ENCODE measurements around the gene SZRD1. TPM values are rescaled to one million over a fixed set of nuclear protein-coding genes. Genes with fewer than 3 reads are reported as not detected.

SZRD1 gene
- total and polyA plus RNA-seq, 2 of the 8 experiments (the other 6 are each of a cell fraction or from before 2014, with no cell fraction given), result 97.8 to 108 TPM

GRCh38 chr1:16438516-16438915, 71.5 kb downstream of the SZRD1 start:
- Histone ChIP-seq H3K14ac (ENCODE audit: insufficient read length) (no peak overlapping the region), H2BK12ac (ENCODE audit: low read depth, low read length) (no peak overlapping the region), H3K79me1 (ENCODE audit: low read depth, low read length) (no peaks in the 10 kb centered on the region; the same call in 1 of the 2 replicates), H4K91ac (replicated peaks; ENCODE audit: insufficient read length, low read length) (no peak overlapping the region), H3K18ac (ENCODE audit: extremely low read depth, low read length) (no peak overlapping the region), H3K23me2 (ENCODE audit: low read depth, low read length) (peaks cover 4% of the 10 kb centered on the region; the same call in 1 of the 2 replicates), H3K9ac (replicated peaks in 1 of 4; ENCODE audit: extremely low read depth in 1 of 4, low read depth in 3 of 4, low read length in 3 of 4) (no peak overlapping the region), H3K4me1 (replicated peaks in 1 of 4; ENCODE audit: control insufficient read depth in 3 of 4, insufficient read depth in 4 of 4, low read length in 3 of 4) (peaks cover 0 to 2% (median 0%) of the 10 kb centered on the region in 4 experiments; a peak in 3 of 7 replicates), H3K23ac (ENCODE audit: insufficient read length) (no peak overlapping the region), H2BK5ac (ENCODE audit: low read depth, low read length) (no peak overlapping the region), H3K9me3 (ENCODE audit: insufficient read depth in 2 of 2, low read depth in 1 of 2, low read length in 1 of 2) (no peaks in the 10 kb centered on the region), H3K27ac (ENCODE audit: low read depth, low read length) (no peak overlapping the region), H3K4me3 (ENCODE audit: extremely low read depth in 1 of 4, insufficient read depth in 2 of 4, low read depth in 3 of 4, low read length in 4 of 4) (no peak overlapping the region), H3K36me3 (ENCODE audit: control insufficient read depth in 2 of 4, insufficient read depth in 4 of 4, low read length in 3 of 4) (0 out of 8 replicates have a peak, but pooled peaks cover 0 to 1% (median 0%) of the 10 kb centered on the region in 4 experiments), H2BK120ac (replicated peaks; ENCODE audit: low read depth, low read length) (no peak overlapping the region), H2AK5ac (ENCODE audit: low read depth, low read length) (no peak overlapping the region), H3K4me2 (ENCODE audit: insufficient read depth in 1 of 2, low read depth in 2 of 2, low read length in 2 of 2) (no peak overlapping the region), H2BK15ac (ENCODE audit: low read length) (no peak overlapping the region), H3K79me2 (ENCODE audit: control insufficient read depth in 1 of 2, insufficient read depth in 2 of 2, low read length in 2 of 2) (no peaks in the 10 kb centered on the region), H3K56ac (replicated peaks; ENCODE audit: insufficient read length, low read depth, low read length) (no peak overlapping the region), H4K5ac (ENCODE audit: insufficient read length, low read depth, low read length) (no peak overlapping the region), H3K27me3 (replicated peaks in 1 of 4; ENCODE audit: control insufficient read depth in 3 of 4, extremely low read depth in 1 of 4, insufficient read depth in 3 of 4, low read length in 3 of 4) (peaks cover 0 to 4% (median 3%) of the 10 kb centered on the region in 4 experiments; a peak in 1 of 7 replicates), H4K8ac (ENCODE audit: extremely low read depth, insufficient read depth, low read length) (no peak overlapping the region), H3K4ac (replicated peaks; ENCODE audit: insufficient read length, low read depth, low read length) (no peak overlapping the region), H2BK20ac (ENCODE audit: low read length) (no peak overlapping the region), H4K20me1 (replicated peaks in 1 of 2; ENCODE audit: control insufficient read depth in 1 of 2, insufficient read depth in 2 of 2, low read length in 2 of 2) (peaks cover 8 to 14% of the 10 kb centered on the region in 2 experiments), H2AFZ (ENCODE audit: low read length) (no peak overlapping the region)
- TF ChIP-seq BACH1 (IDR thresholded peaks at IDR 0.05; ENCODE audit: low read length) (no peak), SP4 (IDR thresholded peaks at IDR 0.05; ENCODE audit: low read length) (no peak), POU5F1 (IDR thresholded peaks at IDR 0.05; ENCODE audit: low read depth, low read length) (no peak), ATF3 (IDR thresholded peaks at IDR 0.05; ENCODE audit: insufficient read depth, low read depth, low read length) (no peak), CREB1 (IDR thresholded peaks at IDR 0.05) (no peak), HDAC6 (IDR thresholded peaks at IDR 0.05; ENCODE audit: low read depth, low read length) (no peak), EZH2 (IDR thresholded peaks at IDR 0.05; ENCODE audit: low read depth, low read length, severe bottlenecking) (no peak), RBBP5 (IDR thresholded peaks at IDR 0.05; ENCODE audit: borderline replicate concordance, low read depth, low read length) (no peak), JUN (IDR thresholded peaks at IDR 0.05; ENCODE audit: low read depth, low read length) (no peak), MAFK (IDR thresholded peaks at IDR 0.05; ENCODE audit: low read depth, low read length) (no peak), NRF1 (IDR thresholded peaks at IDR 0.05; ENCODE audit: low read depth, low read length) (no peak), TBP (IDR thresholded peaks at IDR 0.05; ENCODE audit: low read depth, low read length) (no peak), SRF (IDR thresholded peaks at IDR 0.05; ENCODE audit: low read depth, low read length) (no peak), CHD1 (IDR thresholded peaks at IDR 0.05; ENCODE audit: low read depth, low read length) (no peak), NANOG (IDR thresholded peaks at IDR 0.05; ENCODE audit: insufficient read depth, low read depth, low read length, poor library complexity, severe bottlenecking) (no peak)
- DNase-seq (ENCODE audit: low read depth in 1 of 2, low spot score in 2 of 2), result no peak
- CTCF ChIA-PET (ENCODE audit: partially characterized antibody), result interaction anchor here (2.1 kb wide), 1 partner anchor 76 kb away, joined by 11 read pairs; no protein-coding TSS in a partner anchor
- FAIRE-seq, result no peak
- POLR2A ChIA-PET (ENCODE audit: partially characterized antibody), result no interaction called here
- WGBS, 2 experiments (ENCODE audit: extremely low coverage in 1 of 2, insufficient coverage in 1 of 2, insufficient read length in 1 of 2, insufficient replicate concordance in 2 of 2, low coverage in 1 of 2, low lambda C conversion rate in 2 of 2, missing lambda C conversion rate in 1 of 2), result 84% methylated on average over 2 of the region's 2 CpGs; no CpG with 5 or more reads in 1 of the 2 experiments

All from H1 (cell line).